Astrocyte of the spinal cord (primary cell): ENCODE results near the gene NPC1L1.

Experiments
- DNase-seq: peaks from one replicate; pipeline ENCODE4 v3.0.0; 2011; ENCODE audit warnings: low read depth, low spot score
- H3K4me3 ChIP-seq: 2 replicates; pipeline ENCODE4 v1.5.1; 2011; ENCODE audit warnings: low read depth, mild to moderate bottlenecking, low read length, moderate library complexity
- in situ Hi-C: cut with HindIII; loops from 2 replicates; pipeline ENCODE4 v1.10.0; 2017; ENCODE audit warnings: low sequenced_read_pairs
- TF ChIP-seq, protein P1 (sequence below): IDR thresholded peaks from 2 replicates; pipeline ENCODE4 v1.5.1; 2012; ENCODE audit warnings: low read depth, mild to moderate bottlenecking, low read length, inconsistent platforms

The NPC1L1 gene

DNA sequence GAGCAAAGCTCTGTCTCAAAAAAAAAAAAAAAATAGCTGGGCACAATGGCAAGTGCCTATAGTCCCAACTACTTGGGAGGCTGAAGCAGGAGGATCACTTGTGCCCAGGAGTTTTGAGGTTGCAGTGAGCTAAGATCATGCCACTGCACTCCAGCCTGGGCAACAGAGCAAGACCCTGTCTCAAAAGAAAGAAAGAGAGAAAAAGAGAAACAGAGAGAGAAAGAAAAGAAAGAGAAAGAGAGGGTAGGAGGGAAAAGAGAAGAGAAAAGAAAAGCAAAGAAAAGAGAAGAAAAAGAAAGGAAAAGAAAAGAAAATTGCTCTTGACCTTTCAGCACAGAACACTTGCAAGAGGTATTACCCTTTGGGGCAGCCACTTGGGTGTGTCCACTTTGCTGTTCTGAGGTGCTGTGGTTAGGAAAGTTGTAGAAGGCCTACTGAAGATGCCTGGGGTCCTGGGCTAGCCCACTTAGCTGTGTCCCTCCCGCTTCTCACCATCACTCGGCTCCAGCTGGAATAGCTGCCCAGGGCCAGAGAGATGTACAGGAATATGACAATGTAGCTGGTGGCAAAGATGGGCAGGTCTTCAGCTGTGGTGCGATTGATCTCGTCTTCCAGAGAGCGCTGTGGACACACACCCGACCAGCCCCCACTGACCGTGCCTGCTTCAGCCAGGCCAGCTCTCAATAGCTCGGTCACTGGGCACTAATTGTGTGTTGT lies 5.6 kb downstream of the NPC1L1 start:
- in situ Hi-C loops = no loop called here
- TF ChIP-seq, protein P1, sequence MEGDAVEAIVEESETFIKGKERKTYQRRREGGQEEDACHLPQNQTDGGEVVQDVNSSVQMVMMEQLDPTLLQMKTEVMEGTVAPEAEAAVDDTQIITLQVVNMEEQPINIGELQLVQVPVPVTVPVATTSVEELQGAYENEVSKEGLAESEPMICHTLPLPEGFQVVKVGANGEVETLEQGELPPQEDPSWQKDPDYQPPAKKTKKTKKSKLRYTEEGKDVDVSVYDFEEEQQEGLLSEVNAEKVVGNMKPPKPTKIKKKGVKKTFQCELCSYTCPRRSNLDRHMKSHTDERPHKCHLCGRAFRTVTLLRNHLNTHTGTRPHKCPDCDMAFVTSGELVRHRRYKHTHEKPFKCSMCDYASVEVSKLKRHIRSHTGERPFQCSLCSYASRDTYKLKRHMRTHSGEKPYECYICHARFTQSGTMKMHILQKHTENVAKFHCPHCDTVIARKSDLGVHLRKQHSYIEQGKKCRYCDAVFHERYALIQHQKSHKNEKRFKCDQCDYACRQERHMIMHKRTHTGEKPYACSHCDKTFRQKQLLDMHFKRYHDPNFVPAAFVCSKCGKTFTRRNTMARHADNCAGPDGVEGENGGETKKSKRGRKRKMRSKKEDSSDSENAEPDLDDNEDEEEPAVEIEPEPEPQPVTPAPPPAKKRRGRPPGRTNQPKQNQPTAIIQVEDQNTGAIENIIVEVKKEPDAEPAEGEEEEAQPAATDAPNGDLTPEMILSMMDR = no peak
- DNase-seq = no peak
- H3K4me3 ChIP-seq = no peak overlapping the region

DNA sequence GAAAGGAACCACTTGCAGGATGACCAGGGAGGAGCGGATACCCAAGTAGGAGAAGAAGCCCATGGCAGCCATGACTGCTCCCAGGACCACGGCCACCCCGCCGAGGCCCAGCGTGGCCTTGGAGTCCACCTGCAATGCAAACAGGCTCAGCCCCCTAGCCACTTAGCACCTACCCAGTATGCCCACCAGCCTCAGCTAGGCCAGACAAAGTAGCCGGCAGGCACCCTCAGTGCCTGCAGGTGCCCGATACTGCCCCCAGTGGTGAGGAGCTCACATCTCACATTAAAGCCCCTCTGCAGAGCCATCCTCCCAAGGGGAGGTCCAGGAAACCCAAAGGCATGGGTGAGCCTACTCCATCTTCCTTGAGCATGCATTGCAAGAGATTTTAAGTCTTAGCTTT lies 6.6 kb downstream of the NPC1L1 start:
- no peak overlapping the region for H3K4me3 ChIP-seq
- TF ChIP-seq, protein P1 = peak; percentile 62
- DNase-seq = peak; percentile 6
- in situ Hi-C loops = no loop called here

DNA sequence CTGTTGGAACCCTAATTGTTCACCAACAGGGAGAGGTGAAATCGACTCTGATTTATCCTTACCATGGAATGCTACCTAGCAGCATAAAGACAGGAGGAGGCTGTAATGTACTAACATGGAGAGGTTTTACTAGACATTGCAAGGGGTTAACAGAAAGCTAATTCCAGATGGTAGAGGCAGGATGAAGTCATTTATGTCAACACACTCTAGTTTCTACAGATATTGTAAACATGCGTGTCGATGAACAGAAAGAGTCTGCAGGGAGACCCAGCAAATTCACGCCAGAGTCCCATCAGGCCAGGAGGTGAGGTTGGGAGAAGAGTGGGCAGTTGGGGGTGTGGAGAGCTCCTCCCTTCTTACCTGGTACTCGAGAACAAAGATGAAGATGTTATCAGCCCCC lies 7.0 kb downstream of the NPC1L1 start:
- in situ Hi-C loops = no loop called here
- TF ChIP-seq, protein P1 = no peak
- H3K4me3 ChIP-seq = no peak overlapping the region
- no peak for DNase-seq

DNA sequence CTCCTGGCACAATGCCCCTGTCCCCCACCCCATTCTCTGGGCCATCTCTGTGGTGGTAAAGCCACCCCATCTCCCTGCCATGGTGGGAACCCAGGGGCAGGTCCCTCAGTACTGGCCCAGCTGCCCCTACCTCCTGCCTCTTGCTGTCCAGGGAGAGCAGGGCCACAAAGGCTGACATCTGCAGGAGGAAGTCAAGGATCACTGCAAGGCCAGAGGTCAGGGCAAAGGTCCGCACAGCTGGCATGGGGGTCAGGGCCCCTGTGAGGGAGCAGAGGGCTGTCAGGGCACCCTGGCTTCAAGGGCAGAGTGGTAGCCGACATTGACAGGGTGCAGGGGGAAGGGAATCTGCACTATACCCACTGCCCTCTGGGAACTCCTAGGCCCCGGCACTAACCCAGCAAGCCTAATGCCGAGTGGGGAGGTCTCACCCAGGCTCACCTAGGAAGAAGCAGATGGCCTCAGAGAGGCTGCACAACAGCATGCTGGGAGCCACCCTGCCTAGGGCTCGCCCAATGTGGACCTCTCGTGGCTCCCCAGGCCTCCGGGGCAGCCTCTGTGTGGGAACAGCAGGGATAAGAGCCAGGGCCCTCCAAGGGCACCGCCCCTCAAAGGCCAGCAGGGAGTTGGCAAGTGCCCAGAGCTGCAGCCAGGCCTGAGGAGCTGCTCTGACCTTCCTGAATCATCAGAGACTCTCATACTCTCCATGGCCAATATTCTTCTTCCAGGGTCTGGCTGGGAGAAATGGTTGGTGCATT lies 7.7 kb downstream of the NPC1L1 start:
- in situ Hi-C loops = no loop called here
- DNase-seq = peak; percentile 9
- TF ChIP-seq, protein P1 = no peak
- H3K4me3 ChIP-seq = no peak overlapping the region

DNA sequence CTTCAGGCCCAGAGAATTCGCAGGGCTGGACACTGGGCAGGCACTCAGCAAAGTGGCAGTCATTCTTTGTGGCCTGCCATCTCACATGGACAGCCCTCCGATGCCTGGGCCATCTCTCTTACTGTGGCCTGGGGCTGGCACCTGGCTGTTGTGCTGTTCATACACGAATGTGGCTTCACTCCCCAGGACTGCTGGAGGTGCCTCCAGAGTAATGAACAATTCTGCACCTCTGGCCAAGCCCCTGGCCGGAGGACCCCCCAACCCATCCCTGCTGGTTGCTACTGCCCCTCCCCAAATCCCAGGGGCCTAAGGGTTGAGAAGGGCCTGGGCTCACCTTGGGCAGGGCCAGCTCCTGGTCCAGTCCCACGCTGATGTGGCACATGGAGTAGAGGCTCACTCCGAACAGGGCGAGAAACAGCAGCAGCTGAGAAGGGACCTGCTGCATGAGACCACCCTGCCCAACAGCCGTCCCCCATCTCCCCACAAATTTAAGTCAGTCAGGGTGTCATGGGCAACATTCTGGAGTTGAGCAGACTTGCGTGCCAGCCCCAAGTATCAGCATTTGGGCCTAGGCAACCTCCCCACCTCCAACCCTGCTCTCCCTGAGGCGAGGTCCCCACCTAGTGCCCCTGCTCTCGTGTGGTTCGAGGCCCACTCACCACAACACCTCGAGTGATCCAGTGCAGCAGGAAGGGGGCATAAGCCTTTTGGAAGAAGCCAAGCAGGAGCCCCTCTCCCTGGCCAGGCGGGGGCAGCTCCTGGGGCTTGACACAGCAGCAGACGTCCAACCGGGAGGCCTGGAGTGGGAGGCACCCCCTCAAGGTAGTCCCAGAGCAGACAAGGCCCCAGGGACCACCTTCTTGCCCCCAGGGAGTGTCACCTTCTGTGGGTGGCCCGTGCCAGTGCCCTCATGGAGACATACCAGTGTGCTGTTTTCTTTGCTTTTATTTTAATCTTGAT lies 9.4 kb downstream of the NPC1L1 start:
- in situ Hi-C loops = no loop called here
- TF ChIP-seq, protein P1 = no peak
- H3K4me3 ChIP-seq = no peak overlapping the region
- DNase-seq = no peak

DNA sequence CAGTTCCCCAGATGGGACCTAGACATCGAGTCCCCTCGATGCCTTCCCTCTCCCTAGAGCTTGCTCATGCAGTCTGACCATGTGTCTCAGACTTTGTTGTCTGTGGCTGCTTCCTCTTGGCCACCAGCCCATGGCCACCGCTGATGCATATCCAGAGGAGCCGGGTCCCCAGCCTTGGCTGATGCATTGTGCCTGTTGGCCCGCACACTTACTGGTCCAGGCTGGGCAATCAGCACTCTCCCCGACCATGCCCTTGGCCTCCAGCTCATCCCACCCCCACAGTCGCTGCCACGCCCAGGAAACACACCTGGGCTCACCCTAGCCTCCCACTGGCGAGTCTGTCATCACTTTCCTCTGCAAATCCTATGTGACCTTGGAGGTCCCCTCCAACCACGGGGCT lies 10.1 kb downstream of the NPC1L1 start:
- in situ Hi-C loops = no loop called here
- no peak for DNase-seq
- TF ChIP-seq, protein P1 = no peak
- no peak overlapping the region for H3K4me3 ChIP-seq
